PFSK-1 (cell line): ENCODE data around the gene PPFIA4.

Experiments used
- FOXP2 ChIP-seq: optimal IDR thresholded peaks from 2 replicates; pipeline ENCODE3; 2011; ENCODE audit warnings: borderline replicate concordance, control low read depth, inconsistent platforms; ENCODE audit not compliant: insufficient read depth; ENCODE audit errors: extremely low read length, extremely low read depth
- POLR2AphosphoS5 ChIP-seq: IDR thresholded peaks from 2 replicates; pipeline ENCODE4 v1.6.1; 2012; ENCODE audit warnings: low read depth, mild to moderate bottlenecking, control low read depth, low read length, moderate library complexity
- REST ChIP-seq, 2 experiments: IDR thresholded peaks; 2 replicates each; pipeline versions ENCODE4 v1.6.1 to v1.8.0; 2011 to 2012; ENCODE audit warnings: low read depth in 2 of 2, low read length in 2 of 2, control low read depth in 1 of 2, inconsistent platforms in 1 of 2, mild to moderate bottlenecking in 1 of 2, moderate library complexity in 1 of 2; ENCODE audit not compliant: insufficient read depth in 1 of 2
- SIN3A ChIP-seq: IDR thresholded peaks from 2 replicates; pipeline ENCODE4 v1.6.1; 2012; ENCODE audit warnings: mild to moderate bottlenecking, low read length, moderate library complexity, borderline replicate concordance; ENCODE audit not compliant: insufficient read depth
- TAF1 ChIP-seq: IDR thresholded peaks from 2 replicates; pipeline ENCODE4 v1.6.1; 2012; ENCODE audit warnings: low read length, control low read depth, borderline replicate concordance; ENCODE audit not compliant: insufficient read depth

The PPFIA4 gene

GRCh38 chr1:203121186-203122015 is 95.1 kb downstream of the PPFIA4 start:
- no peak for TF ChIP-seq REST (IDR thresholded peaks at IDR 0.05; ENCODE audit: insufficient read depth in 1 of 2, low read depth in 2 of 2, low read length in 2 of 2)
- TF ChIP-seq POLR2AphosphoS5: no peak
- TF ChIP-seq FOXP2: no peak

- TF ChIP-seq FOXP2 (no peak), TAF1 (no peak), REST (IDR thresholded peaks at IDR 0.05; ENCODE audit: insufficient read depth in 1 of 2, low read depth in 2 of 2, low read length in 2 of 2) (no peak), POLR2AphosphoS5 (no peak), SIN3A (no peak)
Observed at GRCh38 chr1:203122159-203122558, 95.9 kb downstream of the PPFIA4 start.

GRCh38 chr1:203124011-203124410 is 97.7 kb downstream of the PPFIA4 start:
- TF ChIP-seq FOXP2 (no peak), SIN3A (no peak), REST (IDR thresholded peaks at IDR 0.05; ENCODE audit: insufficient read depth in 1 of 2, low read depth in 2 of 2, low read length in 2 of 2) (no peak), TAF1 (no peak), POLR2AphosphoS5 (no peak)

GRCh38 chr1:203124546-203125317 is 98.4 kb downstream of the PPFIA4 start:
- TF ChIP-seq FOXP2 (no peak), POLR2AphosphoS5 (no peak), SIN3A (no peak), REST (IDR thresholded peaks at IDR 0.05; ENCODE audit: insufficient read depth in 1 of 2, low read depth in 2 of 2, low read length in 2 of 2) (no peak), TAF1 (no peak)
